ENCODE results near the gene LARP7.

- TF ChIP-seq SUZ12 (IDR thresholded peaks at IDR 0.05; ENCODE audit: extremely low read depth, insufficient read depth, insufficient read length), result no peak
- TF ChIP-seq ZNF274 (IDR thresholded peaks at IDR 0.05; ENCODE audit: low read depth, low read length), result no peak
- TF ChIP-seq YY1 (IDR thresholded peaks at IDR 0.05; ENCODE audit: insufficient read depth, insufficient read length), result no peak
Observed at GRCh38 chr4:112650332-112650731, 13.4 kb downstream of the LARP7 start.

Data from NT2/D1 (cell line).